OCI-LY7 (cell line): ENCODE data around the gene WDR90.

Experiments used
- CTCF ChIP-seq: fragments of 200-600 bp; sonication (generic); conservative IDR thresholded peaks from 2 replicates; pipeline ENCODE4 v1.5.1; 2014; ENCODE audit warnings: mild to moderate bottlenecking, antibody characterized with exemption, low read length, moderate library complexity, mixed read lengths
- EZH2phosphoT487 ChIP-seq: fragments of 200-600 bp; sonication (generic); IDR thresholded peaks from 2 replicates; pipeline ENCODE4 v1.6.1; 2018; ENCODE audit warnings: low read depth, borderline replicate concordance, mild to moderate bottlenecking, mixed run types, antibody characterized with exemption, low read length, moderate library complexity, mixed read lengths

GRCh38 chr16:609984-610383 lies 39.2 kb upstream of the WDR90 start:
- TF ChIP-seq CTCF: no peak
- TF ChIP-seq EZH2phosphoT487: no peak
